RPMI7951 (cell line): Measurements from ENCODE around the gene RHD. TPM values are rescaled to one million over a fixed set of nuclear protein-coding genes. Genes with fewer than 3 reads are reported as not detected.
"Not testable (repeated sequence)": the region's sequence is repeated elsewhere in the genome, so short reads cannot be mapped to it uniquely, and the experiment has no call there.

Source experiments
- DNase-seq: peaks from one replicate; pipeline ENCODE4 v3.0.0-alpha.2; 2012; ENCODE audit warnings: low read depth
- total RNA-seq: library from RNA; depleted of rRNA; stranded (reverse); fragments of >200 nt; shearing (Covaris generic); gene quantifications from 2 replicates; pipeline ENCODE4 v1.2.3, GENCODE V29; 2014

Gene RHD
- total RNA-seq, 1 experiment from 2014 or later: not detected

GRCh38 chr1:25304936-25305335 is 32.6 kb downstream of the RHD start:
- not testable (repeated sequence) for DNase-seq

- DNase-seq: not testable (repeated sequence)
Observed at GRCh38 chr1:25308168-25308567, 35.9 kb downstream of the RHD start.

DNA sequence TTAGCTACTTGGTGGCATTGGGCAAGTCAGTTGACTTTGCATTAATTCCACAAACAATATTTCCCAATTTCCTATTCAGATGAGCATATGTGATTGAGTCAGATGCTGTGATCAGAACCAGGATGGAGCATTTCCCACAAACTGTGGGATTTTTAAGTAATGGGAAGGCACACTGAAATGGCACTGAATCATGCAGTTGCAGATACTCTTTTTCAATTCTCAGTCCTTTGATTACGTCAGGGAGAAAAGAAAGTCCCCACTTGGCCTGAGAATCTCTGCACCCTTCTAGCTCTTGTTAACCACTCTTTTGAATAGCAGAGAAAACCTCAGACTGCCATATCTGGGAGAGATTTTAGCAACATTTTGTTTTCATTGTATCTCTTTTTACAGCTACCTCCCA is 36.8 kb downstream of the RHD start:
- DNase-seq: not testable (repeated sequence)

GRCh38 chr1:25309486-25309885 is 37.2 kb downstream of the RHD start:
- DNase-seq: not testable (repeated sequence)

- DNase-seq: not testable (repeated sequence)
Observed at GRCh38 chr1:25312806-25313470, 40.6 kb downstream of the RHD start.

- not testable (repeated sequence) for DNase-seq
Observed at GRCh38 chr1:25320314-25320938, 48.1 kb downstream of the RHD start.

DNA sequence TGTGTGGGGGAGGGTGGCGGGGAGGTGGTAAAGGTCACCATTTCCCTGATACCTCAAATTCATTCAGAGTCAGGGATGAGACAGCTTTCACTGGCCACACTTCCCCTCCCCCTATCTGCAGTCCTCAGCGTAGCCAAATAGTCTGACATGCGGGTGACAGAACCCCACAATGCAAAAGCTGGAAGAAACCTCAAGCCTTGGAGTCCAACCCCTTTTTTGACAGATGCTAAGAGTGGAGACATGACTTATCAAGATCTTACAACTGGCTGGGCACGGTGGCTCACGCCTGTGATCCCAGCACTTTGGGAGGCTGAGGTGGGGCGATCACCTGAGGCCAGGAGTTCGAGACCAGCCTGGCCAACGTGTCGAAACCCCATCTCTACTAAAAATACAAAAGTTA is 49.8 kb downstream of the RHD start:
- not testable (repeated sequence) for DNase-seq

DNA sequence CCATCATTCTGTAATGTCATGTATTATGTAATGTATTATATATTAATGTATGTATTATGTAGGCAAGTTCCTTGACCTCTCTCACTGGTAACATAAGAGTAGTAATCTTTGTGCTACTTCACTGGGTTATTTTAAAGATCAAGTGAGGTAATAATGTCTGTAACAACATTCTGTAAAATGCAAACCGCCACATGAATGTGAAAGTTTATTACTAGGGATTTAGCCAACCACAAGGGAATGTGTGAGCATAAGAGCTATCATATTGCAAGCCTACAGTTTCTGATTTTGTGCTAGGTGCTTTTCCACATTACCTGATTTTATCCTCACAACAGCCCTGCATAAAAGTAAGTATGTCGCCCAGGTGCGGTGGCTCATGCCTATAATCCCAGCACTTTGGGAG is 52.1 kb downstream of the RHD start:
- not testable (repeated sequence) for DNase-seq

DNA sequence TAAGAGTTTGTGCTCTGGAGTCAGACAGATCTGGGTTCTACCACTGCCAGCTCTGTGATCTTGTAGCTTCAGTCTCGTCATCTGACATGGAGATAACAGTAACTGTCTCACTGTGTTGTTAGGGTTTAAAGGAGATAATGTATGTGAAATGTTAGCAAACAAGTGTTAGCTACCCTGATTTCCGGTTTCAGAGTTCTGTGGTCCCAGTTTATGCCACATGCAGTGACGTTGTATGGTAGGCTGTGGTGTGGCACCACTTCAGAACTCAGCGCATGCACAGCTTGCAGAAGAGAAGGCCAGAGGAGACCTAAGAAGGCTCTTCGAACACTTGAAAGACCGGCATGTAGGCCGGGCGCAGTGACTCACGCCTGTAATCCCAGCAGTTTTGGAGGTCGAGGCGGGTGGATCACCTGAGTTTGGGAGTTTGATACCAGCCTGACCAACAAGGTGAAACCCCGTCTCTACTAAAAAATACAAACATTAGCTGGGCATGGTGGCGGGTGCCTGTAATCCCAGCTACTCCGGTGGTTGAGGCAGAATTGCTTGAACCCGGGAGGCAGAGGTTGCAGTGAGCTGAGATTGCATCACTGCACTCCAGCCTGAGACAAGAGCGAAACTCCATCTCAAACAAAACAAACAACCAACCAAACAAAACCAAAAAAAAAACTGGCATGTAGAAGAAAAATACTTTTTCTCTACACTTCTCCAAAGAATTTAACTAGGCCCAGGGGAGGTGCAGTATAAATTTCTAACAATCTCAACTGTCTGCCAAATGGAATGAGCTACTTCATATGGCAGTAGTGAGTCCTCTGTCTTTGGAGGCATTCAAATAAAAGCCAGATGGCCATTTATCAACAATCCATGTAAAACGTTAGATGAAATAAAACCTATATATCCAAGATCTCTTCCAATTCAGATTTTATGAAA is 55.8 kb downstream of the RHD start:
- DNase-seq: not testable (repeated sequence)

- not testable (repeated sequence) for DNase-seq
Observed at GRCh38 chr1:25328791-25329185, 56.5 kb downstream of the RHD start.

DNA sequence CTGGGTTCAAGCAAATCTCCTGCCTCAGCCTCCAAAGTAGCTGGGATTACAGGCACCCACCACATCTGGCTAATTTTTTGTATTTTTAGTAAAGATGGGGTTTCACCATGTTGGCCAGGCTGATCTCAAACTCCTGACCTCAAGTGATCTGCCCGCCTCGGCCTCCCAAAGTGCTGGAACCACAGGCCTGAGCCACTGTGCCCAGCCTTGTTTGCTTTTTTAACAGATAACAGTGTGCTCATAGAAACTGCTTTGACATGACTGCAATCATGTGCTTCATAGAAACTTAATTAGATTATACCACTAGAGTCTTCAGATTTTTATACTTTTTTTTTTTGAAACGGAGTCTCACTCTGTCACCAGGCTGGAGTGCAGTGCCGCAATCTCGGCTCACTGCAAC is 57.0 kb downstream of the RHD start:
- not testable (repeated sequence) for DNase-seq

DNA sequence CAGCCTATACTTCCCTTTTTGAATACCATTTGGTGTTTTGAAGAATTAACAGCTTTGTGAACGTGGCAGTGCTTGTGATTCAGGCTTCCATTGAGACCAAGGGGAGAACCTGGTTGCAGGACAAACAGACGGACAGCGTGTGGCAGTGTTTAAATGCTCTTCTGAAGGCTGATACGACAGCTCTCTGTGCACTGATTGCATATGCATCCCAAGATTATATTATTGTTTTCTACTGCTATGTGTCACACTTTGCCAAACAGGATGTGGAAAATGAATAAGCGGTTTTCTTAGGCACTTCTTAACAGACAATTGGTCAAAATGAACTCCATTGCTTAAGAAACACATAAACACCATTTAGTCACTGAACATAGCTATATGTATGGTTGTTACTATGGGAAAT is 57.6 kb downstream of the RHD start:
- DNase-seq: peak; percentile 30

- DNase-seq: not testable (repeated sequence)
Observed at GRCh38 chr1:25336922-25337354, 64.6 kb downstream of the RHD start.

DNA sequence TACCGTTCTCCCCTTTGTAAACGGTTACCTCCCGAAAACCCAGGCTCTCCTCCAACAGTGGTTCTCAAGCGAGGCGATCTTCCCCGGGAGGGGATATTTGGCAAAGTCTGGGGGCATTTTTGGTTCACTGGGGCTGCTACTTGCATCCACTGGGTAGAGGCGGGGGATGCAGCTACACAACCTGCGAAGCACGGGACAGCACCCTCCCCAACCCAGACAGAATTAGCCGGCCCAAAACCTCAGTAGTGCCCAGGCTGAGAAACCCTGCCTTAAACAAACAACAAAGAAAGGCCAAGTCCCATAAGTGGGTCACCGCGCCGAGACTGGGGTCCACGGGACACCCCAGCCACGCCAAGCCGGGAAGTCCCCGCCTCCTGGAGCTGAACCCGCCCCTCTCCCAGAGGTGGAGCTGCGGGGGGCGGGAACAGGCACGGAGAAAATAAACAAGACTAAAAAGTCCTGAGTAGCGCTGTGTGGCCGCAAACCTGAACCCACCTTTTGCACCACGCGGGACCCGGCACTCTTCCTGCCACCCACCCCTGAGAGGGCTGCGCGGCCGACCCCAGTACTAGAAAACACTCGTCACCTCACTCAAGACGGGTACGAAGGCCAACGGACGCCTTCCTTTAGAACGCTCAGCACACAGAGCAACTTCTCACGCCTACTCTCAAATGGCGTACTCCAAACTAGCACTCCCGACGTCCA is 65.3 kb downstream of the RHD start:
- DNase-seq: not testable (repeated sequence)

- peak; percentile 88 for DNase-seq
Observed at GRCh38 chr1:25338188-25338981, 66.1 kb downstream of the RHD start, which contains the start of gene TMEM50A. Gene TMEM50A, plus strand, starts transcription at chr1:25338334. Its CDS starts 2,153 bp downstream, at chr1:25340487.

- no peak for DNase-seq
Observed at GRCh38 chr1:25338986-25339385, 66.7 kb downstream of the RHD start.

GRCh38 chr1:25341746-25342145 is 69.4 kb downstream of the RHD start:
- no peak for DNase-seq

GRCh38 chr1:25342846-25343245 is 70.5 kb downstream of the RHD start:
- DNase-seq: no peak

GRCh38 chr1:25343872-25344271 is 71.6 kb downstream of the RHD start:
- DNase-seq: peak; percentile 93

DNA sequence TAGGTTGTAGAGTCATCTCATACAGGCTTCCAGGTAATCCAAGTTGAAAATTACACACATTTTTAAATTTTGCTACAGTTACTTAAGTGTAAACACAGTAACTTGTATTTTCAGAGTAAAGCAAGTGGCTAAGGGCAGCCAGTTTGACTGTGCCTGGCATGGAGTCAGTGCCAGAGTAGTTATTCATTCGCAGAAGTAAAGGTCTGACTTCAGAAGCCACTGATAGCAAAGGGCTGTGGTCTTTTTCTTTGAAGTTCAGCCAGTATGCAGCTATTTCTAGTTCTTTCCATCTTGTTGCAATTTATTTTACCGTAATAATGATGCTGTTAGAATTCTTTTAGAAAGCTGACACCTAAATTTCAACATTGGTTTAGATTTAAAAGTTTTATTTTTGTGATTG is 75.2 kb downstream of the RHD start:
- DNase-seq: no peak

GRCh38 chr1:25349606-25350005 is 77.3 kb downstream of the RHD start:
- DNase-seq: no peak
